LNCaP clone FGC (cell line): ENCODE measurements around the gene PRAMEF17.
"Not testable (repeated sequence)": the region's sequence is repeated elsewhere in the genome, so short reads cannot be mapped to it uniquely, and the experiment has no call there.

Source experiments
- DNase-seq: peaks from one replicate; pipeline ENCODE4 v3.0.0-alpha.2; 2011; ENCODE audit warnings: low read depth
- H3K4me3 ChIP-seq: 2 replicates; pipeline ENCODE4 v1.5.1; 2011; ENCODE audit warnings: mild to moderate bottlenecking, low read depth, low read length, control low read depth
- TF ChIP-seq, protein P1 (sequence below): IDR thresholded peaks from 2 replicates; pipeline ENCODE4 v1.5.1; 2012; ENCODE audit warnings: mild to moderate bottlenecking; ENCODE audit not compliant: control insufficient read depth, insufficient read depth; ENCODE audit errors: extremely low read depth

Gene PRAMEF17

DNA sequence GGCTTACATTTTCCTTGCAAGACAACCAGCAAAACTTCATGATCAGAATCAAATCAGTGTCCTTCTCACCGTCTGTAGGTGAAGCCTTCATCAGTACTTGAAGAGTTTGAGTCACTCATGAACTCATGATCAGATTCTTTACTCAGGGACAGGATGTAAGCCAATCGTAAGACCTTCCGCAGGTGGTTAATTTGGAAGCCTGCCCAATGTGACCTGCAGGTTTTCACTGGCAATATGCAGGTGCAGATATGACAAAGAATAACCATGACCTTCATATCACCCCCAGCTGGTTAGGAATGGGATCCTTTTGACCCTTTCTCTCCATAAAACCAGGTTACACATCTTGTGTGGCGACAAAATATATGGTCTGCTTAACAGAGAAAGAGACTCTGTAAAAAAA is 18.4 kb downstream of the PRAMEF17 start:
- DNase-seq = no peak
- no peak overlapping the region for H3K4me3 ChIP-seq
- TF ChIP-seq, protein P1, sequence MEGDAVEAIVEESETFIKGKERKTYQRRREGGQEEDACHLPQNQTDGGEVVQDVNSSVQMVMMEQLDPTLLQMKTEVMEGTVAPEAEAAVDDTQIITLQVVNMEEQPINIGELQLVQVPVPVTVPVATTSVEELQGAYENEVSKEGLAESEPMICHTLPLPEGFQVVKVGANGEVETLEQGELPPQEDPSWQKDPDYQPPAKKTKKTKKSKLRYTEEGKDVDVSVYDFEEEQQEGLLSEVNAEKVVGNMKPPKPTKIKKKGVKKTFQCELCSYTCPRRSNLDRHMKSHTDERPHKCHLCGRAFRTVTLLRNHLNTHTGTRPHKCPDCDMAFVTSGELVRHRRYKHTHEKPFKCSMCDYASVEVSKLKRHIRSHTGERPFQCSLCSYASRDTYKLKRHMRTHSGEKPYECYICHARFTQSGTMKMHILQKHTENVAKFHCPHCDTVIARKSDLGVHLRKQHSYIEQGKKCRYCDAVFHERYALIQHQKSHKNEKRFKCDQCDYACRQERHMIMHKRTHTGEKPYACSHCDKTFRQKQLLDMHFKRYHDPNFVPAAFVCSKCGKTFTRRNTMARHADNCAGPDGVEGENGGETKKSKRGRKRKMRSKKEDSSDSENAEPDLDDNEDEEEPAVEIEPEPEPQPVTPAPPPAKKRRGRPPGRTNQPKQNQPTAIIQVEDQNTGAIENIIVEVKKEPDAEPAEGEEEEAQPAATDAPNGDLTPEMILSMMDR = no peak

DNA sequence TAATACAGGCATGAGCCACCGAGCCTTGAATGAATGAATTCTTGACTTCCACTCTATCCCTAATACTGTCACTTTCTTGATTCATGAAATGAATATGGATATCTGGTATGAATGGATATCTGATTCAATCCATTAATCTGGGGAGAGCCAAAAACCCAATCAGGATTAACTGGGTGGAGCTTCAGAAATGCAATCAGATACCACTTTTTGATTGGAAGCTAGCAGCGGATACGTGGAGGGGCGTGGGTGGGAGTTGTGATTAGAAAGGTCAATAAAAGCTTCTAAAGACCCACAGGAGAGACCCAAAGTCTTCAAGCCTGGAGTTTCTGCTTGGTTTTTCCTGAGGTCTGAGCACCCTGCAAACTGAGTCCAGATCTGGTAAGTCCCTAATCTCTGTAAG is 20.7 kb downstream of the PRAMEF17 start, which contains the start of gene PRAMEF20:
PRAMEF20 (plus strand) TSS at position 301 of the 400 bp plus-strand sequence. CDS start 5,905 bp downstream, outside the sequence.
- not testable (repeated sequence) for DNase-seq, H3K4me3 ChIP-seq

DNA sequence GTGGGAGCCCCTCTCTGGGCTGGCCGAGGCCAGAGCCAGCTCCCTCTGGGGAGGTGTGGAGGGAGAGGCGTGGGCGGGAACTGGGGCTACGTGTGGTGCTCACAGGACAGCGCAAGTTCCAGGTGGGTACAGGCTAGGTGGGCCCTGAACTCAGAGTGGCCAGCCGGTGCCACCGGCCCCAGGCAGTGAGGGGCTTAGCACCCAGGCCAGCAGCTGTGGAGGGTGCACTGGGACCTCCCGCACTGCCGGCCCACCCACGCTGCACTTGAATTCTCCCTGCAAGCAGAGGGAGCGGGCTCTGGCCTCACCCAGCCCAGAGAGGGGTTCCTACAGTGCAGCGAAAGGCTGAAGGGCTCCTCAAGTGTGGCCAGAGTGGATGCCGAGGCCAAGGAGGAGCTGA is 41.1 kb downstream of the PRAMEF17 start:
- no peak overlapping the region for H3K4me3 ChIP-seq
- TF ChIP-seq, protein P1 = no peak

DNA sequence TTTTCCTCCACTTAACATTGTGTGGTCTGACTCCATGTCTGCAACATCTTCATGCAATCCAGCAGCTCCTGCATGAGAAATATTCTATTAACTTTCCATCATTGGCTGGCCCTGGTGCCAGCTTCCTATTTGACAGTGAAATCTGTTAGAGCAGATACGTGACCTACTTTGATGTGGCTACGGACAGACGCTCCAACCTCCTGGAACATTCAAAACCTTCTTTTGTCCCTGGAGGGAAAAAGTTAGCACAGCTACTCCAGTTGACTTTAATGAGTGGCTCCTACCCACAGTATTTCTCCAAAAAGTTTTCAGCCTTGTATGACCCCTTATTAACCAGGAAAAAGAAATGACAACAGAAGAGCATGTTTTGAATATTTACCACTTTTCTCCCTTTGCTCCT is 42.8 kb downstream of the PRAMEF17 start:
- DNase-seq = no peak
- no peak overlapping the region for H3K4me3 ChIP-seq
- TF ChIP-seq, protein P1 = no peak

More for the DNA sequence above, 41.1 kb downstream of the PRAMEF17 start:
- DNase-seq = no peak

DNA sequence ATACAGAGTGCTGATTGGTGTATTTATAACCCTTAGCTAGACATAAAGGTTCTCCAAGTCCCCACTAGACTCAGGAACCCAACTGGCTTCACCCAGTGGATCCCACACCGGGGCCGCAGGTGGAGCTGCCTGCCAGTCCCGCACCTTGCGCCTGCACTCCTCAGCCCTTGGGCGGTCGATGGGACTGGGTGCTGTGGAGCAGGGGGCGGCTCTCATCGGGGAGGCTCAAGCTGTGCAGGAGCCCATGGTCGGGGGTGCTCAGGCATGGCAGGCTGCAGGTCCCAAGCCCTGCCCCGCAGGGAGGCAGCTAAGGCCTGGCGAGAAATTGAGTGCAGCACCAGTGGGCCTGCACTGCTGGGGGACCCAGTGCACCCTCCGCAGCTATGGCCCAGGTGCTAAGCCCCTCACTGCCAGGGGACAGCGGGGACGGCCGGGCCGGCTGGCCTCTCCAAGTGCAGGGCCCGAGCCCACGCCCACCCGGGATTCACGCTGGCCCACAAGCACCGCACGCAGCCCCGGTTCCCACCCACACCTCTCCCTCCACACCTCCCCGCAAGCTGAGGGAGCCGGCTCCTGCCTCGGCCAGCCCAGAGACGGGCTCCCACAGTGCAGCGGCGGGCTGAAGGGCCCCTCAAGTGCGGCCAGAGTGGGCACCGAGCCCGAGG is 44.4 kb downstream of the PRAMEF17 start:
- not testable (repeated sequence) for DNase-seq, H3K4me3 ChIP-seq

DNA sequence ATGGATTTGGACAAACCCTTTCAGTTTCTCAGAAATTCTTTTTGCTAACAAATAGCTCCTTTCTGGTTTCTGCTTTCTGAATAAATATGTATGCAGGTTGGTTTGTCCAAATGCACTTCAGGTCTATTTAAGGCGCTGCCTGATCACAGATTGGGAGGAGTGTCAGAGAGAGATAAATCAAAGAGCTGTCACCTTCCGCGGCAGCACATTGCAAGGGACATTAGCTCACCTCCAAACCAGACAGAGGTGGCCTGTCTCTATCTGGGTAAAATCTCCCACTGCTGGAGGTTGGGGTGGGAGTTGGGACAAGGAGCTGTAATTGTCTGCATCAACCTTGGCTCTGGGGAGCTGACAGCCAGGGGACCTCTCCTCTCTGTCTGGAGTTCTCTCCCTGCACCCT is 46.0 kb downstream of the PRAMEF17 start:
- no peak for DNase-seq
- TF ChIP-seq, protein P1 = no peak
- no peak overlapping the region for H3K4me3 ChIP-seq

DNA sequence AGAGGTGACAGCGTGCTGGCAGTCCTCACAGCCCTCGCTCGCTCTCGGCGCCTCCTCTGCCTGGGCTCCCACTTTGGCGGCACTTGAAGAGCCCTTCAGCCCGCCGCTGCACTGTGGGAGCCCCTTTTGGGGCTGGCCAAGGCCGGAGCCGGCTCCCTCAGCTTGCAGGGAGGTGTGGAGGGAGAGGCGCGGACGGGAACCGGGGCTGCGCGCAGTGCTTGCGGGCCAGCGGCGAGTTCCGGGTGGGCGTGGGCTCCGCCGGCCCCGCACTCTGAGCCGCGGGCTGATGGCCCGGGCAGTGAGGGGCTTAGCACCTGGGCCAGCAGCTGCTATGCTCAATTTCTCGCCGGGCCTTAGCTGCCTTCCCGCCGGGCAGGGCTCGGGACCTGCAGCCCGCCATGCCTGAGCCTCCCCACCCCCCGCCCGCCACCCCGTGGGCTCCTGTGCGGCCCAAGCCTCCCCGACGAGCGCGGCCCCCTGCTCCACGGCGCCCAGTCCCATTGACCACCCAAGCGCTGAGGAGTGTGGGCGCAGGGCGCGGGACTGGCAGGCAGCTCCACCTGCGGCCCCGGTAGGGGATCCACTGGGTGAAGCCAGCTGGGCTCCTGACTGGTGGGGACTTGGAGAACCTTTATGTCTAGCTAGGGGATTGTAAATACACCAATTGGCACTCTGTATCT is 49.8 kb downstream of the PRAMEF17 start:
- not testable (repeated sequence) for DNase-seq, H3K4me3 ChIP-seq
